Cardiac muscle cell (in vitro differentiated cells and primary cell): ENCODE results near the gene HSF5. TPM values are rescaled to one million over a fixed set of nuclear protein-coding genes. Genes with fewer than 3 reads are reported as not detected.
"Not testable (repeated sequence)": the region's sequence is repeated elsewhere in the genome, so short reads cannot be mapped to it uniquely, and the experiment has no call there.

Experiments used
- DNase-seq, 2 donors: peaks; one replicate each; pipeline versions ENCODE4 v3.0.0 to v3.0.0-alpha.2; 2010 to 2017; ENCODE audit warnings: low read depth in 1 of 2, low spot score in 1 of 2
- H3K27ac ChIP-seq: fragments of 200-600 bp; sonication (generic); 2 replicates; pipeline ENCODE4 v1.5.1; 2016
- H3K27me3 ChIP-seq: fragments of 200-600 bp; sonication (generic); 2 replicates; pipeline ENCODE4 v1.6.0; 2016; ENCODE audit warnings: control low read depth
- H3K36me3 ChIP-seq: fragments of 200-600 bp; sonication (generic); 2 replicates; pipeline ENCODE4 v1.5.1; 2016; ENCODE audit warnings: control low read depth
- H3K4me1 ChIP-seq: fragments of 200-600 bp; sonication (generic); 2 replicates; pipeline ENCODE4 v1.8.1; 2017; ENCODE audit warnings: low read depth, mild to moderate bottlenecking, mixed run types
- H3K4me3 ChIP-seq: fragments of 200-600 bp; sonication (generic); 2 replicates; pipeline ENCODE4 v1.5.1; 2016; ENCODE audit warnings: mild to moderate bottlenecking
- H3K9me3 ChIP-seq: fragments of 200-600 bp; sonication (generic); 2 replicates; pipeline ENCODE4 v1.5.1; 2017; ENCODE audit warnings: low read depth, mild to moderate bottlenecking, control low read depth
- polyA plus RNA-seq: library from polyadenylated mRNA; unstranded; fragments of >200 nt; fragmentation: Nextera tagmentation; extraction: Ambion mirVana; gene quantifications from 2 replicates; pipeline ENCODE4 v1.2.1, GENCODE V29; 2016
- total RNA-seq: library from RNA; depleted of rRNA; stranded (reverse); fragments of >200 nt; gene quantifications from 2 replicates; pipeline ENCODE4 v1.2.3, GENCODE V29; 2016
- TF ChIP-seq, protein P1 (sequence below): IDR thresholded peaks from 2 replicates; pipeline ENCODE4 v1.5.1; 2012; ENCODE audit warnings: low read depth, mild to moderate bottlenecking, low read length

Gene HSF5
- total and polyA plus RNA-seq, 2 experiments from 2014 or later, result 0.03 TPM; not detected in 1

DNA sequence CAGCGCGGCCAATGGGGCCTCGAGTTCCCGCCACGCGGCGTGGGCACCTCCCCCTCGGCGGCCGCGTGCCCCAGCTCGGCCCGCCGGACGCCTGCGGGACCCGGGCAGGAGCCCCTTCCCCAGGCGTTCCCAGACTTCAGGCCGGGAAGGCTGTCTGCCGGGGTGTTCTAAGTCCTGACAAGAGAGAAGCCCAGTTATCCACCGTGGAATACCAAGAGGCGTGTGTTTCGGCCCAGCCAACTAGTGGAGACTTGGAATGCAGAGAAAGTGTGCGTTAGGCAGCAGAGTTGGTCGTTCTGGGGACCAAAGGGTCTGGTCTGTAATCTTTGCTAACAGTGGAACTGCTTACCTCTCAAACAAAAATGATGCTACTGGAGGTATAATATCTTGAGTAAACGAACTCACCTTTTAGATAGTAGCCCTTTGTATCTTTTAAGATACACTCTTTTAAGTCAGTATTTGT, 251 bp upstream of the HSF5 start:
- H3K27me3 ChIP-seq, result no peaks in the 10 kb centered on the region
- H3K4me1 ChIP-seq, result peaks cover 3% of the 10 kb centered on the region
- H3K9me3 ChIP-seq, result no peaks in the 10 kb centered on the region
- TF ChIP-seq, protein P1, sequence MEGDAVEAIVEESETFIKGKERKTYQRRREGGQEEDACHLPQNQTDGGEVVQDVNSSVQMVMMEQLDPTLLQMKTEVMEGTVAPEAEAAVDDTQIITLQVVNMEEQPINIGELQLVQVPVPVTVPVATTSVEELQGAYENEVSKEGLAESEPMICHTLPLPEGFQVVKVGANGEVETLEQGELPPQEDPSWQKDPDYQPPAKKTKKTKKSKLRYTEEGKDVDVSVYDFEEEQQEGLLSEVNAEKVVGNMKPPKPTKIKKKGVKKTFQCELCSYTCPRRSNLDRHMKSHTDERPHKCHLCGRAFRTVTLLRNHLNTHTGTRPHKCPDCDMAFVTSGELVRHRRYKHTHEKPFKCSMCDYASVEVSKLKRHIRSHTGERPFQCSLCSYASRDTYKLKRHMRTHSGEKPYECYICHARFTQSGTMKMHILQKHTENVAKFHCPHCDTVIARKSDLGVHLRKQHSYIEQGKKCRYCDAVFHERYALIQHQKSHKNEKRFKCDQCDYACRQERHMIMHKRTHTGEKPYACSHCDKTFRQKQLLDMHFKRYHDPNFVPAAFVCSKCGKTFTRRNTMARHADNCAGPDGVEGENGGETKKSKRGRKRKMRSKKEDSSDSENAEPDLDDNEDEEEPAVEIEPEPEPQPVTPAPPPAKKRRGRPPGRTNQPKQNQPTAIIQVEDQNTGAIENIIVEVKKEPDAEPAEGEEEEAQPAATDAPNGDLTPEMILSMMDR, result no peak
- peaks cover 31% of the 10 kb centered on the region for H3K36me3 ChIP-seq
- H3K4me3 ChIP-seq, result no peak overlapping the region
- DNase-seq, result no peak
- no peak overlapping the region for H3K27ac ChIP-seq

DNA sequence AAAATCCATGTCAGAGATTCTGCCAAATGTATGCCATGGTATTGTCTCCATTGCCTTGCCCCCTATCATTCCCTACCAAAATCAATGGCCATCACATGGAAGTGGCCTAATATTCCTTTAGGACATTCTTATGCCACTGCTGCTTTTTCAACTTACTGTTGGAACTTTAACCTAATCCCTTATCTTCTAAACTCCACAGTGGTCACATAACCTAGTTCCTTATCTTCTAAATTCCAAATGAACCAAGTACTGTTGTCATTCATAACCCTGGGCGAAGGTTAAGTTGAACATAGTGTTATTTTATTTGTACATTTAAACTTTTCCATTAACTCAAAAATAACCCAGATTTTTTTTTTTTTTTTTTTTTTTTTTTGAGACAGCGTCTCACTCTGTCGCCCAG, 3.6 kb downstream of the HSF5 start:
- no peak for DNase-seq
- TF ChIP-seq, protein P1, result no peak
- H3K4me3 ChIP-seq, result no peak overlapping the region
- H3K27ac ChIP-seq, result no peak overlapping the region
- H3K4me1 ChIP-seq, result peaks cover 3% of the 10 kb centered on the region
- H3K36me3 ChIP-seq, result peaks cover 2% of the 10 kb centered on the region
- no peaks in the 10 kb centered on the region for H3K27me3 ChIP-seq
- no peaks in the 10 kb centered on the region for H3K9me3 ChIP-seq

DNA sequence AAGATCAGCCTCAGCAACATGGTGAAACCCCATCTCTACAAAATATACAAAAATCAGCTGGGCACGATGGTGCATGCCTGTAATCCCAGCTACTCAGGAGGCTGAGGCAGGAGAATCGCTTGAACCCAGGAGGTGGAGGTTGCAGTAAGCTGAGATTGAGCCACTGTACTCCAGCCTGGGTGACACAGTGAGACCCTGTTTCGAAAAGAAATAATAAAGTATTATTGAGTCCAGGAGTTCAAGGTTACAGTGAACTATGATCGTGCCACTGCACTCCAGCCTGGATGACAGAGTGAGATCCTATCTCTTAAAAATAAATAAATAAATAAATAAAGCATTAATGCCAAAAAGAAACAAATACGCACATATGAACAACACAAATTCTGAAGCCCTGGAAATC, 6.4 kb downstream of the HSF5 start:
- H3K27ac ChIP-seq, H3K4me1 ChIP-seq, H3K4me3 ChIP-seq, DNase-seq, H3K27me3 ChIP-seq, H3K9me3 ChIP-seq, H3K36me3 ChIP-seq: not testable (repeated sequence)

DNA sequence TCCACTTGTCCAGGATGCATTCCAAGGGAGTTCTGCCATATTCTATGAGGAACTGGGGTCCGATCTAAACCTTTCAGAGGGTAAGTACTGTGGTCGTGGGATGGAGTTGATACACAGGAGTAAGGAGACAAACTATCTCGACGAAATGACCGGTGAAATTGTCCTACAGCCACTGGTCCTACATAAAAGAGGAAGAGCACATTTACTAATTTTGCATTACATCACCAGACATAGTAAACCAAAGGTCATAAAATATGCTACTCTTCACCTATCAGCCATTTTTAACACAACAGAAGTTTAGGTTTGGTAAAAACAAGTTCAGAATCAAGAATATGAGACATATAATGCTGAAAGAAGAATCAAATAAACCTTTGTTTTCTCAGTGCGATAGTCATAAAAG, 8.1 kb downstream of the HSF5 start:
- Histone ChIP-seq H3K4me3 (no peak overlapping the region), H3K27me3 (no peaks in the 10 kb centered on the region), H3K4me1 (peaks cover 3% of the 10 kb centered on the region), H3K9me3 (no peaks in the 10 kb centered on the region), H3K27ac (no peak overlapping the region), H3K36me3 (no peaks in the 10 kb centered on the region)
- no peak for DNase-seq
- TF ChIP-seq, protein P1, result no peak

DNA sequence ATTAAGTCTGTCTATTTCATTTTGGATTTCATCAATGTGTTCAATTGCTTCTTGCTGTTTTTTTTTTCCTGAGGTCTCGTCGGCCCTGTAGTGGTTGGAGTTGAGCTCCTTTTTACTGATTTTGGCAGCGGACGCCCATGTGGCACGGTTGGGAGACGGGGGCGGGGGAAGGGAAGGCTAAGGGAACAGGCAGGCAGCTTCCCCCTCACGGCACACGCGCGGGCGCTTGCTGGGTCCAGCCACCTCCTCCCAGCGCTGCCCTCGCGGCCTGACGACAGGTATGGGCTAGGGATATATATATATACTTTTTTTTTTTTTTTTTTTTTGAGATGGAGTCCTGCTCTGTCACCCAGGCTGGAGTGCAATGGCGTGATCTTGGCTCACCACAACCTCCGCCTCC, 11.4 kb downstream of the HSF5 start:
- Histone ChIP-seq H3K36me3 (no peaks in the 10 kb centered on the region), H3K4me3 (no peak overlapping the region), H3K9me3 (no peaks in the 10 kb centered on the region), H3K27ac (no peak overlapping the region), H3K27me3 (no peaks in the 10 kb centered on the region), H3K4me1 (no peaks in the 10 kb centered on the region)
- TF ChIP-seq, protein P1, result no peak
- no peak for DNase-seq

DNA sequence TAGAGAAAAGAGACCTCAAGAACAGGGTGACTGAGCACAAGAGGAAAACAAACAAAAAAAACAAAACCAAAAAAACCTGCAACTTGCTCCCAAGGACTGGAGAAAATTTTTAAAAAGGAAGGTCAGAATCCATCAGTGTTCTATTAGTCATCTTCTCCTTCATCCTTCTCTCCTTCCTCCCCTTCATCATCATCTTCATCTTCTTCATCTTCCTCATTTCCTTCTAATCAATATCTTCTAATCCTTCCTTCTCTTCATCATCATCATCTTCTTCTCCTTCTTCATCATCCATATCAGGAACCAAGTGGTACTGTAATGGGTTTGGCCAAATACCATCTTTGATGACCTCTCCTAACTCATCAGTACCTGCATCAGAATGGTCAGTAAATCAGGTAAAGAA, 12.2 kb downstream of the HSF5 start:
- no peak for DNase-seq
- peaks cover 4% of the 10 kb centered on the region for H3K27me3 ChIP-seq
- H3K27ac ChIP-seq, result no peak overlapping the region
- TF ChIP-seq, protein P1, result no peak
- H3K9me3 ChIP-seq, result no peaks in the 10 kb centered on the region
- no peaks in the 10 kb centered on the region for H3K36me3 ChIP-seq
- no peak overlapping the region for H3K4me3 ChIP-seq
- no peaks in the 10 kb centered on the region for H3K4me1 ChIP-seq
